HG02884 (cell line): ENCODE data around the gene TUBE1.
"Not testable (repeated sequence)": the region's sequence is repeated elsewhere in the genome, so short reads cannot be mapped to it uniquely, and the experiment has no call there.

Source experiments
- ATAC-seq: cut with Tn5 transposase; IDR thresholded peaks from one replicate; pipeline ENCODE4 v1.9.1; 2021; ENCODE audit warnings: mild to moderate bottlenecking, moderate library complexity; ENCODE audit not compliant: unreplicated experiment

TUBE1 gene

GRCh38 chr6:112087136-112087911, at the start of gene TUBE1, which contains the start of gene FAM229B:
Gene TUBE1 (minus strand): TSS chr6:112087482. CDS start chr6:112087434, 48 bp downstream.
Gene FAM229B (plus strand): TSS chr6:112087591. CDS start chr6:112099284, 11,693 bp downstream.
- peak; percentile 96 for ATAC-seq

- no peak for ATAC-seq
Observed at GRCh38 chr6:112130878-112131277, 43.6 kb upstream of the TUBE1 start.

- no peak for ATAC-seq
Observed at GRCh38 chr6:112128208-112128607, 40.9 kb upstream of the TUBE1 start.

- no peak for ATAC-seq
Observed at GRCh38 chr6:112123982-112124381, 36.7 kb upstream of the TUBE1 start.

GRCh38 chr6:112122756-112123155, 35.5 kb upstream of the TUBE1 start:
- no peak for ATAC-seq

GRCh38 chr6:112118034-112118433, 30.8 kb upstream of the TUBE1 start:
- ATAC-seq, result no peak

GRCh38 chr6:112117554-112117953, 30.3 kb upstream of the TUBE1 start:
- ATAC-seq, result no peak

GRCh38 chr6:112116221-112116620, 28.9 kb upstream of the TUBE1 start:
- ATAC-seq, result no peak

GRCh38 chr6:112114577-112115223, 27.4 kb upstream of the TUBE1 start:
- no peak for ATAC-seq

GRCh38 chr6:112113918-112114317, 26.6 kb upstream of the TUBE1 start:
- ATAC-seq, result no peak

GRCh38 chr6:112113431-112113830, 26.1 kb upstream of the TUBE1 start:
- no peak for ATAC-seq

- ATAC-seq, result no peak
Observed at GRCh38 chr6:112109262-112109661, 22.0 kb upstream of the TUBE1 start.

- ATAC-seq, result no peak
Observed at GRCh38 chr6:112106562-112106961, 19.3 kb upstream of the TUBE1 start.

- ATAC-seq, result not testable (repeated sequence)
Observed at GRCh38 chr6:112106026-112106425, 18.7 kb upstream of the TUBE1 start.

- no peak for ATAC-seq
Observed at GRCh38 chr6:112100561-112100960, 13.3 kb upstream of the TUBE1 start.

- ATAC-seq, result no peak
Observed at GRCh38 chr6:112096901-112097300, 9.6 kb upstream of the TUBE1 start.

GRCh38 chr6:112087916-112088315, 634 bp upstream of the TUBE1 start:
- ATAC-seq, result no peak

GRCh38 chr6:112086744-112087135, 542 bp downstream of the TUBE1 start:
- ATAC-seq, result peak; percentile 36

GRCh38 chr6:112085286-112086065, 1.8 kb downstream of the TUBE1 start:
- no peak for ATAC-seq

- no peak for ATAC-seq
Observed at GRCh38 chr6:112081569-112081968, 5.7 kb downstream of the TUBE1 start.

GRCh38 chr6:112066606-112067005, 20.7 kb downstream of the TUBE1 start:
- no peak for ATAC-seq
